Amygdala (tissue), 56 donors: ENCODE results near the gene FAR1.

Experiments
- DNase-seq, 56 donors: peaks; one replicate each; lab custom pipeline; 2025; lab: John Stamatoyannopoulos, UW

Gene FAR1

DNA sequence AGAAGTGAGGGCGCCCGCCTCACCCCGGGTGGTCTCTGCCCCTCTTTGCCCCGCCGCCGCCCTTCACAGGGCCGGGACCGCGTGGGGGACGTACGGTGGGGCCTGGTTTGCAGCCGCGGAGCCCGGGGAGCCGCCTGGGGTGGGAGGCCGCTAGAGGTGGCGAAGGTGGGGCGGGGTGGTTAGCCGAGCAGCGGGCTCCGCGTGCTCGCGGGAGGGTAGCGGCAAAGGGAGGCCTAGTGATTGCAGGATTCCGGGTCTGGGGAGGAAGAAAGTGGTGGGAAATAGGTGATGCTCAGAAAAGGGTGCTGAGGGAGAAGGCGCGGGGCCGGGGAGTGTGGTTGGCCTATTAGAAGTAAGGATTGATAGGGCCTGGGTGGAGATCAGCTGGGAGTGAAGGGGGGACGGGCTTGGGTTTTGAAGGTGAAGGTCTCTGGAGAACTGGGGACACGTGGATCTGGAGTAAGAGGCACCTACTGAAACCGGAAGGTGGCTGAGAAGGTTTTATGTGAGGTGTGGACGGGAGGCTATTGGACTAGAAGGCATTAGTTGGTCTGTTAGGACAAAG lies 571 bp downstream of the FAR1 start:
- DNase-seq = peak in 27 of 56 donors; percentile 6 to 75 (median 47)

DNA sequence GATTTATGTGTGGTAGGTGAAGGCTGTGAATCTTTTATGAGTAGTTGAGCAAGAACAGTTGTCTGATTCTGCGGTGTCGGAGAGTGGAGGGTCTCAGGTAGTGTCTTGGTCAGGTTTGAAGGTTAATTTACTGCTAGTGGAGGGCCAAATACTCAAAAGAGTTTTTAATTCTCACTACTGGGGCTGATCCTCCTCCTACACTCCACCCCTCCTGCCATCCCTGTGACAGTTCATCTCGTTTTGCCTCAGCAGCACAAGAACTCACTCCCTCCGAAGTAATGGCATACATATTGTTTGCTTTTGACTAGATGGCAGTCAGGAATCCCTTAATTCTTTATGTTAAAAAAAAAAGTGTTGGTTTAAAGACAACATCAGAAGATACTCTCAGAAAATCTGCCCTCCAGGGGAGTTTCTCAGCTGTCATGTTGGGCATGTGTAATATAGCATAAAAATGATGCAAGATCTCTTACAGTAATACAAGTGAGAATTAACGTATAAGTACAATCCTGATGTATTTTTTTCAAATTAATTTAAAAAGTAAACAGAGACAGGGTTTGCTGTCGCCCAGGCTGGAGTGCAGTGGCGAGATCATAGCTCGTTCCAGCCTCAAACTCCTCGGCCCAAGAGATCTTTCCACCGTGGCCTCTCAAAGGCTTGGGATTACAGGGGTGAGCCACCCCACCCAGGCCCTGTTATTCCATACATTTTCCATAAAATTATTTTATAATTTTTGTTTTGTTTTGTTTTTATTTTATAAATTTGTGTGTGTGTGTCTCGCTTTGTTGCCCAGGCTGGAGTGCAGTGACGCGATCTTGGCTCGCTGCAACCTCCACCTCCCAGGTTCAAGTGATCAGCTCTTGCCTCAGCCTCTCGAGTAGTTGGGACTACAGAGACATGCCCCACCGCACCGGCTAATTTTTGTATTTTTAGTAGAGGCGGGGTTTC lies 1.3 kb downstream of the FAR1 start:
- no peak for DNase-seq

GRCh38 chr11:13672576-13673210 lies 4.2 kb downstream of the FAR1 start:
- DNase-seq = no peak

DNA sequence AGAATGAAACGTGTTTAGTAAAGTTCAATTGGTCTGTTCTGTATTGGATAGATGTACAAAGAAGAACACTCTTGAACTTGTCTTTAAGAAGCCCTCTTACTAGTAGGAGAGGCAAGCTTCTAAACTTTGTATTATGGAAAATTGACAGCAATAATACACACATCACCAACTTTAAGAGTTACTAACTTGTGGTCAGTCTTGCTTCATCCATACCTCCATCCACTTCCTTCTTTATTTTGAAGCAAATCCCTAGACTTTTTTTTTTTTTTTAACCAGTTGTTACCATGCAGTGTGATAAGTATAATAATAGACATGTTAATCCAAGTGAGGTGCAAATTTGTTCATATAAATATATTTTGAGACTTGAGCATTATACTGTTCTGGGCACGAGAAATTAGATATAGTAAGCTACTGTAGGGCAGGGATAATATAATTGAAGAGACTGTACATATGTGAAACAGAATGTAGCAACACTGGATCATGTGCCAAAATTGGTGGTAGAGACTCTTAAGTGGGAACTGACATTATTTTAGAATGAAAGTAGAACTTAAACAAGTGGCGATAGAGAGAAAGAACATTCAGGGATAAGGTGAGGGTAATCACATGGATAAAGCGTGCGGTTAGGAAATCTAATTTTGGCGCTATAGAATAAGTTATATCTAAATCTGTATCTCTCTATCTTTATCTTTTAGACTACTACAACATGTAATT lies 6.5 kb downstream of the FAR1 start:
- no peak for DNase-seq

GRCh38 chr11:13676576-13676975 lies 8.1 kb downstream of the FAR1 start:
- DNase-seq = no peak

- DNase-seq = no peak
Measured at GRCh38 chr11:13679768-13680167, 11.3 kb downstream of the FAR1 start.

DNA sequence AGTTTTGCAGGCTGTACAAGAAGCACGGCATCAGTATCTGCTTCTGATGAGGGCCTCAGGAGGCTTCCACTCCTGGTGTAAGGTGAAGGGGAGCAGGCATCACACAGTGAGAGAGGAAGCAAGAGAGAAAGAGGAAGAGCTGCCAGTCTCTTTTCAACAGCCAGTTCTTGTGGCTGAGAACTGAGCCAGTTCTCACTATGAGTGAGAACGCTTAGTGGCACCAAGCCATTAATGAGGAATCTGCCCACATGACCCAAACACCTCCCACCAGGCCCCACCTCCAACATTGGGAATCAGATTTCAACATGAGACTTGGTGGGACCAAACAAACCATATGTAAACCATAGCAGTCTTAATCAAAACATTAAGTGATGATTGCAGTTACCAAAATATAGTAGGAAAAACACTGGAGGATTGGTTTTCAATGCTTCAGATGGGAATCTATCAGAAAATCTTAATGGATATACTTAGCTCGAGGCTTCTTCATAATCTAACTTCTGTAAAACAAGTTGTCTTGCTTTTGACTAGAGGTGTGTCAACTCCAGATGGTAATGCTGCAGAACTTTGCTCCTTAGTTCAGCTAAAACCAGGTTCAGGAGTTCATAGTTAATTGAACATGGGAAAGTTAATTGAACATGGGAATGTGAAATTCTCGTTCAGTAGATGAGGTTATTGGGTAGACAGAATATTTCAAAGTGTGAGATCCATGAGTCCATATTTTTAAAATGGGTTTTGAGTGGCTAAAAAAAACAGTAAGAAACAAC lies 12.2 kb downstream of the FAR1 start:
- peak in 3 of 56 donors; percentile 3 to 8 (median 6) for DNase-seq

DNA sequence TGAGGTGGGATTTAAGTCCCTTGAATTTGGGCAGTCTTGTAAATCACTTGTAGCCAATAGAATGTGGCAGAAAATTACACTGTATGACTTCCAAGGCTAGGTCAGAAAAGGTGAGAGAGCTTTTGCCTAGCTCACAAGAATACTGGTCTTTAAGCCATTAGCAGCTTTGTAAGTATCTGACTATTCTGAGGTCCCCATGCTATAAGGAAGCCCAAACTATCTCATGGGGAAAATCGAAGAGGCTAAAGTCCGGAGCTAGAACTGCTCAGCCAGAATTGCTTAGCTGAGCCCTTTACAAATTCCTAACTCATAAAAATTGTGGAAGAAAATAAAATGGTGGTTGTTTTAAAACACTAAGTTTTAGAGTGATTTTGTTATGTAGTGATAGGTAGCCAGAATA lies 13.0 kb downstream of the FAR1 start:
- no peak for DNase-seq

GRCh38 chr11:13682212-13682611 lies 13.7 kb downstream of the FAR1 start:
- DNase-seq = no peak

- no peak for DNase-seq
Measured at GRCh38 chr11:13685461-13686108, 17.1 kb downstream of the FAR1 start.

DNA sequence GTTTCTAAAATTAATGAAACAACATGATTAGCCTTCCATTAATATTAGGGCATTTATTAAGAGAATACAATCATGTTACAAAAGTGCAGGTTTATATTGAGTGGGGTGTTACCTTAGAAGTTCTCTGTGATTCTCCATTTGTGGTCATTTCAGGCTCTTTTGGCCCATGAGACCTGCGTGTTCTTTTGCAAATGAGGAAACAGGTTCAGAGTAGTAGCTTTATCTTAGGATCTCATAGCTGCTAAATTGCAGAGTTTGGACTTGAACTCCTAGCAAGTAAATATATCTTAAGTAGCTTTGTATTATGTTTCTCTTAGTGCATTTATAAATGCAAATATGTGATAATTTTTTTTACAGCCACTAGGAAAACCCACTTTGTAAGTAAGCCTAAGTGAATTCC lies 18.3 kb downstream of the FAR1 start:
- no peak for DNase-seq

GRCh38 chr11:13687271-13687670 lies 18.8 kb downstream of the FAR1 start:
- no peak for DNase-seq

GRCh38 chr11:13691286-13691899 lies 22.9 kb downstream of the FAR1 start:
- DNase-seq = no peak

DNA sequence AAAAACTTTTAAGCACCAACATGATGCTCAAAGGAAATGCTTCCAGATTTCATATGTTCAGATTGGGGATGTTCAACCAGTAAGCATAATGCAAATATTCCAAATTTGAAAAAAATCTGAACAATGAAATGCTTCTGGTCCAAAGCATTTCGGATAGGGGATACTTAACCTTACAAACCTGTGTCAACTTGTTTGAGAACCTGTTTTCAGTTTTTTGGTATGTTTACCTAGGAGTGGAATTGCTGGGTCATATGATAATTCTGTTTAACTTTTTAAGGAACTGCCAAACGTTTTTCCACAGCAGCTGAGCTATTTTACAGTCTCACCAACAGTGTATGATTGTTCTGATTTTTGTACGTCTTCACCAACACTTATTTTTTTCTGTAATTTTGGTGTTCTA lies 23.7 kb downstream of the FAR1 start:
- DNase-seq = no peak

- DNase-seq = no peak
Measured at GRCh38 chr11:13694115-13694514, 25.6 kb downstream of the FAR1 start.

DNA sequence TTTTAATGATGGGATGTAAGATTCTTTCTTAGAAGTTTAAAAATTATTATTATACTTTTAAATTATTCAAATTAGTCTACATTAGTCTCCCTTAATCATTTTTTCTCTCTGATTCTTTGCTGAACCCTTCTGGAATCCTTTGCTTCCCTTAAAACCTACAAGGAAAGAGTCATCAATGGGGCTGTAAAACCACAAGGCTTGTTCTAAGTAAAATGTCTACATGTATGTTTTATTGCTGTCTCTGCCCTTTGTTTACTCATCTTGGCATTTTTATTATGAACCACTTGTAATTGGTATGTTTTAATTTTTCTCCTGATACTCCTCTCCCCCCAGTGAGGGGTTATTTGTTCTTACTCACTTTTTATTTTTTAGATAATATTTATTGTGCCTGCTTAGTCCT lies 27.4 kb downstream of the FAR1 start:
- DNase-seq = no peak

GRCh38 chr11:13697710-13698109 lies 29.2 kb downstream of the FAR1 start:
- DNase-seq = no peak

- no peak for DNase-seq
Measured at GRCh38 chr11:13698132-13698531, 29.7 kb downstream of the FAR1 start.

DNA sequence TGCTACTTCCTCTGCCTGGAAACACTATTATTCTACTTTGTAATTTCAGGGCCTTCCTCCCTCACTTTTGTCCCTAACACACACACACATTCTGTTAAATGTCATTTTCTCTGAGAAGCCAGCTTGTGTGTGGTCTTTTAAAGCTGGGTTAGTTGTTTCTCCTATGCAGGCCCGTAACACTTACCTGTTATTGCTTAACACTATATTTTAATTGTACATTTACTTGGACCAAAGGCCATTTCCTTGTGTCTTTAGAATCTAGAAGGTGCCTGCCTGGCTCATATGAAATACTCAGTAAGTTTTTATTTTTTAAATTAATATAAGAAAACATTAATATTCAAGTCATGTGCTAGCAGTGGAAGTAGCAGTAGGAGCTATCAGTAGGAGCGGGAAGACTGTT lies 30.6 kb downstream of the FAR1 start:
- no peak for DNase-seq
